HCT116 (cell line): ENCODE measurements around the gene DPP10. TPM values are rescaled to one million over a fixed set of nuclear protein-coding genes. Genes with fewer than 3 reads are reported as not detected.

Experiments used
- ATAC-seq: fragments of 200-7000 bp; cut with Tn5 transposase; 2 replicates; pipeline ENCODE4 v1.9.1; 2020; ENCODE audit warnings: mild to moderate bottlenecking, moderate library complexity
- BruUV-seq: library from RNA; stranded (reverse); fragments of 400-500 nt; replicated peaks from 2 replicates; lab custom pipeline; 2021; lab: Mats Ljungman, UMichigan
- CTCF ChIA-PET: fragments of 300-600 bp; sonication (Branson Sonifier 250); formaldehyde crosslinking; loops from one replicate; lab custom pipeline; 2021; ENCODE audit warnings: antibody characterized with exemption; lab: Charles Lee
- POLR2A ChIA-PET: fragments of 300-600, 350-600 bp; sonication (Branson Sonifier 250); formaldehyde crosslinking; loops from one replicate; lab custom pipeline; 2021; ENCODE audit warnings: antibody characterized with exemption; lab: Charles Lee
- RAD21 ChIA-PET, 2 experiments: fragments of 300-600 bp; sonication (Branson Sonifier 250); formaldehyde crosslinking; loops; one replicate each; lab custom pipeline; 2023; ENCODE audit warnings: low total read pairs in 2 of 2; ENCODE audit not compliant: uncharacterized antibody in 2 of 2, unreplicated experiment in 2 of 2, low non-redundant PET in 1 of 2; lab: Charles Lee
- DNase-seq: peaks from one replicate; pipeline ENCODE4 v3.0.0-alpha.2; 2010; ENCODE audit warnings: low read depth, low spot score
- H2AFZ ChIP-seq: fragments of 200-600 bp; shearing (Covaris generic), sonication (generic); 2 replicates; pipeline ENCODE4 v1.6.1; 2017; ENCODE audit warnings: low read depth, mixed run types, mixed read lengths, antibody characterized with exemption, low read length; ENCODE audit not compliant: poor library complexity, severe bottlenecking
- H3K27ac ChIP-seq: 2 replicates; pipeline ENCODE4 v1.5.1; 2012; ENCODE audit warnings: low read depth, low read length
- H3K27me3 ChIP-seq: fragments of 200-600 bp; sonication (generic); 2 replicates; pipeline ENCODE4 v1.6.1; 2016; ENCODE audit warnings: mixed run types, low read length, mixed read lengths; ENCODE audit not compliant: insufficient read depth
- H3K36me3 ChIP-seq, 2 experiments: fragments of 200-500 bp in 1 of 2; fragments of 200-600 bp in 1 of 2; sonication (Bioruptor generic) in 1 of 2; sonication (generic) in 1 of 2; 2 replicates each; pipeline versions ENCODE4 v1.5.1 to v1.6.1; 2014 to 2016; ENCODE audit warnings: low read length in 2 of 2, inconsistent platforms in 1 of 2, mixed read lengths in 1 of 2, mixed run types in 1 of 2; ENCODE audit not compliant: insufficient read depth in 2 of 2, control insufficient read depth in 1 of 2
- H3K4me1 ChIP-seq, 2 experiments: fragments of 200-600 bp in 1 of 2; sonication (generic) in 1 of 2; 2 replicates each; pipeline versions ENCODE4 v1.5.1 to v1.6.1; 2012 to 2017; ENCODE audit warnings: low read length in 2 of 2, inconsistent platforms in 1 of 2, mild to moderate bottlenecking in 1 of 2, mixed read lengths in 1 of 2, mixed run types in 1 of 2, moderate library complexity in 1 of 2; ENCODE audit not compliant: insufficient read depth in 2 of 2, control insufficient read depth in 1 of 2
- H3K4me2 ChIP-seq: fragments of 200-600 bp; sonication (generic); 2 replicates; pipeline ENCODE4 v1.6.1; 2017; ENCODE audit warnings: mixed run types, low read length, mixed read lengths
- H3K4me3 ChIP-seq, 2 experiments: fragments of 200-600 bp in 1 of 2; sonication (generic) in 1 of 2; replicated peaks in 1 of 2; 2 replicates each; pipeline ENCODE4 v1.5.1; 2011 to 2016; ENCODE audit warnings: low read length in 2 of 2, control low read depth in 1 of 2, low read depth in 1 of 2, mild to moderate bottlenecking in 1 of 2, mixed read lengths in 1 of 2, mixed run types in 1 of 2
- H3K79me2 ChIP-seq: fragments of 200-600 bp; sonication (generic); 2 replicates; pipeline ENCODE4 v1.6.1; 2017; ENCODE audit warnings: mild to moderate bottlenecking, mixed run types, low read length, moderate library complexity, mixed read lengths; ENCODE audit not compliant: insufficient read depth
- H3K9ac ChIP-seq: fragments of 200-600 bp; sonication (generic); 2 replicates; pipeline ENCODE4 v1.6.1; 2016; ENCODE audit warnings: low read length, mixed read lengths
- H3K9me2 ChIP-seq: fragments of 200-600 bp; sonication (generic), shearing (Covaris generic); 2 replicates; pipeline ENCODE4 v1.6.1; 2017; ENCODE audit warnings: mixed run types, mild to moderate bottlenecking, moderate library complexity; ENCODE audit not compliant: insufficient read depth
- H3K9me3 ChIP-seq, 2 experiments: fragments of 200-500 bp in 1 of 2; fragments of 200-600 bp in 1 of 2; sonication (Bioruptor generic) in 1 of 2; sonication (generic) in 1 of 2; 2 replicates each; pipeline ENCODE4 v1.6.1; 2014 to 2017; ENCODE audit warnings: low read length in 2 of 2, mixed read lengths in 2 of 2, inconsistent platforms in 1 of 2, low read depth in 1 of 2, mild to moderate bottlenecking in 1 of 2, mixed run types in 1 of 2, moderate library complexity in 1 of 2; ENCODE audit not compliant: control insufficient read depth in 1 of 2, insufficient read depth in 1 of 2
- H4K20me1 ChIP-seq: fragments of 200-600 bp; sonication (generic), shearing (Covaris generic); 2 replicates; pipeline ENCODE4 v1.6.1; 2017; ENCODE audit warnings: mixed run types, mild to moderate bottlenecking, moderate library complexity; ENCODE audit not compliant: insufficient read depth
- CEBPB ChIP-seq: IDR thresholded peaks from 2 replicates; pipeline ENCODE4 v1.6.1; 2012; ENCODE audit warnings: low read depth
- CTCF ChIP-seq, 3 experiments: fragments of 200-600 bp in 1 of 3; sonication (generic) in 1 of 3; IDR thresholded peaks in 2 of 3; conservative IDR thresholded peaks in 1 of 3; 2 replicates each; pipeline ENCODE4 v1.5.1; 2012 to 2017; ENCODE audit warnings: low read depth in 2 of 3, low read length in 2 of 3, antibody characterized with exemption in 1 of 3, borderline replicate concordance in 1 of 3, control low read depth in 1 of 3, mild to moderate bottlenecking in 1 of 3, mixed read lengths in 1 of 3, mixed run types in 1 of 3, moderate library complexity in 1 of 3; ENCODE audit not compliant: insufficient read depth in 1 of 3
- EGR1 ChIP-seq: IDR thresholded peaks from 2 replicates; pipeline ENCODE4 v1.6.1; 2012; ENCODE audit warnings: low read depth
- ELF1 ChIP-seq: IDR thresholded peaks from 2 replicates; pipeline ENCODE4 v1.6.1; 2012; ENCODE audit warnings: low read depth, borderline replicate concordance
- EZH2 ChIP-seq: fragments of 200-600 bp; sonication (generic); IDR thresholded peaks from 2 replicates; pipeline ENCODE4 v1.6.1; 2017; ENCODE audit warnings: antibody characterized with exemption, mixed run types
- EZH2phosphoT487 ChIP-seq: fragments of 200-600 bp; IDR thresholded peaks from 2 replicates; pipeline ENCODE4 v1.6.1; 2018; ENCODE audit warnings: antibody characterized with exemption, borderline replicate concordance
- JUND ChIP-seq: IDR thresholded peaks from 2 replicates; pipeline ENCODE4 v1.6.1; 2012
- MAX ChIP-seq: IDR thresholded peaks from 2 replicates; pipeline ENCODE4 v1.6.1; 2012
- POLR2A ChIP-seq: IDR thresholded peaks from 2 replicates; pipeline ENCODE4 v1.7.0; 2011; ENCODE audit warnings: borderline replicate concordance; ENCODE audit not compliant: insufficient read depth, insufficient read length; ENCODE audit errors: extremely low read depth
- POLR2AphosphoS5 ChIP-seq: IDR thresholded peaks from 2 replicates; pipeline ENCODE4 v1.6.1; 2011; ENCODE audit warnings: mild to moderate bottlenecking, low read depth, low read length, moderate library complexity
- SP1 ChIP-seq: IDR thresholded peaks from 2 replicates; pipeline ENCODE4 v1.6.1; 2012; ENCODE audit warnings: low read depth
- TCF7L2 ChIP-seq: IDR thresholded peaks from 2 replicates; pipeline ENCODE4 v1.7.0; 2011; ENCODE audit warnings: borderline replicate concordance, inconsistent platforms; ENCODE audit not compliant: insufficient read depth, insufficient read length; ENCODE audit errors: extremely low read depth
- intact Hi-C: fragments of 100-400 bp; cut with micrococcal nuclease; formaldehyde crosslinking; loops from 2 replicates; pipeline ENCODE4 v1.10.0; 2022
- total RNA-seq: library from RNA; stranded (reverse); gene quantifications from one replicate; pipeline ENCODE4 v1.2.1, GENCODE V29; 2021; ENCODE audit not compliant: unreplicated experiment
- TF ChIP-seq, protein P1 (sequence below): IDR thresholded peaks from 2 replicates; pipeline ENCODE4 v1.6.1; 2011; ENCODE audit warnings: mild to moderate bottlenecking, low read length, moderate library complexity; ENCODE audit not compliant: insufficient replicate concordance; ENCODE audit errors: extremely low read depth

Gene DPP10
- total RNA-seq, 1 experiment from 2014 or later, result not detected

DNA sequence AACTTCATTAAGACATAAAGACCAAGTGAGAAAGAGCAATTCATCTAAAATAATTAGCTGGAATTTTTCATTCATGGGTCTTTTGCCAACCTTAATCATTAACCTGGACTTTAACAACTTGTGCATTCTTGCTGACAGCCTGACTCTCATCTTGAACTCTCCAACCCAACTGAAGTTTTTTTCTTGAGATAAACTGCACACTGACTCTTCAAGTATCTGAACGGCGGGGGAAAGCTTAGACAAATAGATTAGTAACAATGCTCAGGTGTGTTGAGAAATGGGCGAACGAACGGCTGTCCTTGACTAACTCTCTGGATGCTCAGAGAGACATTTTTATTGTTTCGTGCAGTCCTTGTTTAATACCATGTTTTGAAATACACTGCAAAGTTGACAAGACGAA is 186.0 kb downstream of the DPP10 start:
- no peaks in the 10 kb centered on the region for H3K79me2 ChIP-seq
- peaks cover 3 to 13% of the 10 kb centered on the region in 2 experiments; a peak in 2 of 4 replicates for H3K9me3 ChIP-seq
- no TSS peak for BruUV-seq
- H3K9me2 ChIP-seq, result no peaks in the 10 kb centered on the region
- ChIA-PET CTCF (no interaction called here), RAD21 (no interaction called here), POLR2A (no interaction called here)
- ATAC-seq, result no peak
- no peak overlapping the region for H3K4me3 ChIP-seq
- no peaks in the 10 kb centered on the region for H3K36me3 ChIP-seq
- H3K27me3 ChIP-seq, result no peaks in the 10 kb centered on the region
- intact Hi-C loops, result no loop called here
- no peak for TF ChIP-seq EZH2
- TF ChIP-seq, protein P1, sequence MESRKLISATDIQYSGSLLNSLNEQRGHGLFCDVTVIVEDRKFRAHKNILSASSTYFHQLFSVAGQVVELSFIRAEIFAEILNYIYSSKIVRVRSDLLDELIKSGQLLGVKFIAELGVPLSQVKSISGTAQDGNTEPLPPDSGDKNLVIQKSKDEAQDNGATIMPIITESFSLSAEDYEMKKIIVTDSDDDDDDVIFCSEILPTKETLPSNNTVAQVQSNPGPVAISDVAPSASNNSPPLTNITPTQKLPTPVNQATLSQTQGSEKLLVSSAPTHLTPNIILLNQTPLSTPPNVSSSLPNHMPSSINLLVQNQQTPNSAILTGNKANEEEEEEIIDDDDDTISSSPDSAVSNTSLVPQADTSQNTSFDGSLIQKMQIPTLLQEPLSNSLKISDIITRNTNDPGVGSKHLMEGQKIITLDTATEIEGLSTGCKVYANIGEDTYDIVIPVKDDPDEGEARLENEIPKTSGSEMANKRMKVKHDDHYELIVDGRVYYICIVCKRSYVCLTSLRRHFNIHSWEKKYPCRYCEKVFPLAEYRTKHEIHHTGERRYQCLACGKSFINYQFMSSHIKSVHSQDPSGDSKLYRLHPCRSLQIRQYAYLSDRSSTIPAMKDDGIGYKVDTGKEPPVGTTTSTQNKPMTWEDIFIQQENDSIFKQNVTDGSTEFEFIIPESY, result no peak
- no peak for TF ChIP-seq SP1
- TF ChIP-seq TCF7L2, result no peak
- TF ChIP-seq POLR2AphosphoS5, result no peak
- TF ChIP-seq EZH2phosphoT487, result no peak
- TF ChIP-seq ELF1, result no peak
- TF ChIP-seq JUND, result no peak
- no peak for TF ChIP-seq EGR1
- TF ChIP-seq MAX, result no peak
- TF ChIP-seq CTCF (IDR thresholded peaks at IDR 0.05 in 2 of 3, conservative IDR thresholded peaks at IDR 0.05 in 1 of 3; ENCODE audit: borderline replicate concordance in 1 of 3, insufficient read depth in 1 of 3, low read depth in 2 of 3, low read length in 2 of 3), result no peak
- no peak for TF ChIP-seq POLR2A
- TF ChIP-seq CEBPB, result no peak
- TF ChIP-seq, all 23 proteins: peak for 0
- DNase-seq, result no peak
- Histone ChIP-seq H3K27ac (no peak overlapping the region), H2AFZ (no peak overlapping the region), H4K20me1 (no peaks in the 10 kb centered on the region), H3K4me1 (no peaks in the 10 kb centered on the region), H3K4me2 (no peak overlapping the region), H3K9ac (no peak overlapping the region)
